ENCODE results near the gene UBE3D.
A peak's percentile ranks its signal among the peaks of the same experiment; 100 is the strongest.

Gene UBE3D

DNA sequence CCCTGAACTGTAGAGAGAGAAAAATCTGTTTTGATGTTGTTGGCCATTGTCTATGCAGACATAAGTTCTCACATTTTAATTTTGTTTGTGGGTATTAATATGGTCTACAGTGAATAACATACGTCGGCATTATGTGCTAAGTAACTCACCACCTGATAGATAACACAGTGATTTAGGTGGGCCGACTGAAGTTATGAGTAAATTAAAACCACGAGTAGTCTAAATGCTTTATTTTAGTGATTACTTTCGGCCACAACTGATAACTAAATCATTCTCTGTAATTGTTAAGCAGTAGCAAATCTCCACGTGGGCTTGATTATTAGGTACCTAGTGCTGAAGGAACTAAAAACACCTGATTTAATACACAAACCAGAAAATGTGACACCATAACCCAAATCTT, 3.0 kb upstream of the UBE3D start:
- Mint-ChIP-seq H3K9me3 (no peaks in the 10 kb centered on the region), H3K4me3 (peak overlapping the region; percentile 90), H3K36me3 (ENCODE audit: low read depth) (no peaks in the 10 kb centered on the region), H3K27me3 (no peaks in the 10 kb centered on the region), H3K27ac (peak overlapping the region; percentile 75), H3K4me1 (ENCODE audit: low read depth) (peaks cover 52% of the 10 kb centered on the region)

DNA sequence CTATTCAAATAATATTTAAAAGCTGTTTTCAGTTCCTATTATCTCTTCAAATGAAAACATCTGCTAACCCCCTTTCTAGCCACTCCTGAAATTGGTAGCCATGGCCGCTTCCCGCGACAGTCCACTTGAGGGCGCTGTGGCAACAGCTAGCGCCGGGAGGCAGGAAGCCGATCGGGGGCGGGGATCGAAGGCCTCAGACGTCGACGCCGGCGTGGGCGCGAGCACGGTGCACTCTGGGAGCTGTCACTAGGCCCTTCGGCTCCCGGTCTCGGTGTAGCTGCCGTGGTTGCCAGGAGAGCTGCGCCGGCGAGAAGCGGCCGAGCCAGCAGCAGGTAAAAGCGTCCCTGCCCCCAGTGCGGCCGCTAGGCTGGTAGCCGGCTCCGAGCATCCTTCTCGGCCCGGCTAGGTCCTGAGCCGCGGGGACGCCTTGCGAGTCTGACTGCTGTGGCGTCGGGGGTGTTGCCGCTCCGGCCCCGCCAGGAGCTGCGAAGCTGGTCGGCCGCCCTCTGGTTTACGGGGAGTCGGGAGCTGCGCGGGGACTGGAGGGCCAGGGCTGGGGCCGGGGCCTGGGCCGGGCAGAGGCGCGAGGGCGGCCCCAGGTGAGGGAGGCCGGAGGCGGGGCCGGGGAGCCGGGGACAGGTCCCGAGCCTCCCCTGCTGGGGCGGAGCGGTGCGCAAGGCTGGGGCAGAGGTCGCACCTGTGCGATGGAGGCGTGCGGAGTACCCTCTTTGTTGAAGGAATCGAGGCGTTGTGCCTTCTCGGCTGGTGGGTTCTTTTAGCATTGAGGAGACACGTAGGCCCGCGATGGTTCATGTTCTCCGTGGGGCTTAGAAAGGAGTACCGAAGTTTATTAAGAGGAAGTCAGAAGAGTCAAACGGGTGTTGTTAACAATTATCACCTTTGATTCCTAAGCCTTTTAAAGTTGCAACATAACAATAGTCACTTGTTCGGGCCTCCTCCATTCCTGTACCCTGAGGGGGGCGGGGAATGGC, 2.1 kb upstream of the UBE3D start, which contains the start of gene DOP1A:
DOP1A (plus strand) TSS at position 224 of the 992 bp plus-strand sequence. CDS start 29,307 bp downstream, outside the sequence.
- peak within 1 kb of the TSS; percentile 90 for H3K4me3 Mint-ChIP-seq
- no peaks in the 10 kb centered on the region for H3K27me3 Mint-ChIP-seq
- H3K9me3 Mint-ChIP-seq, result no peaks in the 10 kb centered on the region
- H3K27ac Mint-ChIP-seq, result peak within 1 kb of the TSS; percentile 75
- H3K36me3 Mint-ChIP-seq (ENCODE audit: low read depth), result peaks cover 2% of the 10 kb centered on the region
- peaks cover 51% of the 10 kb centered on the region for H3K4me1 Mint-ChIP-seq (ENCODE audit: low read depth)

DNA sequence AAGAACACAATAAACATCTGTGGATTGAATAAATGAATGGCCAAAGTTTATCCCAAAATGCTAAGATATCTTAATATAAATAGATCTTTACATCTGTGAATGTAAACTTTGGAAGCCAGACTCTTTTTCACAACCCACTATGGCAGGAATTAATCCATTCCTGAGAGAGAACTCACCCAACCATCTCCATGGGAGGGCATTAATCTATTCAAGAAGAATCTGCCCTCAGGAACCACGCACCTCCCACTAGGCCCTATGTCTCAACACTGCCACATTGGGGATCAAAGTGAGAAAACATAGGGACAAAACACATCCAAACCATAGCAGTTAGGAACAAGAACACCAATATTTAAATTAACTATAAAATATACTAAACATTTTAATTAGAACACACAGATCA, 3.4 kb downstream of the UBE3D start:
- H3K4me3 Mint-ChIP-seq, result no peak overlapping the region
- H3K36me3 Mint-ChIP-seq (ENCODE audit: low read depth), result peaks cover 37% of the 10 kb centered on the region
- H3K9me3 Mint-ChIP-seq, result no peaks in the 10 kb centered on the region
- H3K4me1 Mint-ChIP-seq (ENCODE audit: low read depth), result peaks cover 19% of the 10 kb centered on the region
- no peaks in the 10 kb centered on the region for H3K27me3 Mint-ChIP-seq
- no peak overlapping the region for H3K27ac Mint-ChIP-seq

DNA sequence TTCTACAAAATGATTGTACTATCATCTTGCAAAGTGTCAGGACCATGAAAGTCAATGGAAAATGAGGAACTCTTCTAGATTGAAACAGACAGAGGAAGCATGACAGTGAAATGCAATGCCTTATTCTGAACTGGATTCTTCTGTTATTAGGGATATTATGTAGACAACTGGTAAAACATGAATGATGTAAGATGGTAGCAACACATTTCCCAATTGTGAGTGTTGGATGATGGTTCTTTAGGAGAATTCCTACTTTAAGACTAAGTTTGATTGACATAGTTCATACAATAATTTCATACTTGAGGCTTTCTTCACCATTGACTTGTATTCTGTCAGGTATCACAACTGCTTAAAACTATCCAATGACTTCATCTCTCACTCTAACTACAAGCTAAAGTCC, 4.5 kb downstream of the UBE3D start:
- Mint-ChIP-seq H3K27me3 (no peaks in the 10 kb centered on the region), H3K9me3 (no peaks in the 10 kb centered on the region), H3K4me1 (ENCODE audit: low read depth) (peaks cover 18% of the 10 kb centered on the region), H3K27ac (no peak overlapping the region), H3K4me3 (no peak overlapping the region), H3K36me3 (ENCODE audit: low read depth) (peaks cover 45% of the 10 kb centered on the region)

DNA sequence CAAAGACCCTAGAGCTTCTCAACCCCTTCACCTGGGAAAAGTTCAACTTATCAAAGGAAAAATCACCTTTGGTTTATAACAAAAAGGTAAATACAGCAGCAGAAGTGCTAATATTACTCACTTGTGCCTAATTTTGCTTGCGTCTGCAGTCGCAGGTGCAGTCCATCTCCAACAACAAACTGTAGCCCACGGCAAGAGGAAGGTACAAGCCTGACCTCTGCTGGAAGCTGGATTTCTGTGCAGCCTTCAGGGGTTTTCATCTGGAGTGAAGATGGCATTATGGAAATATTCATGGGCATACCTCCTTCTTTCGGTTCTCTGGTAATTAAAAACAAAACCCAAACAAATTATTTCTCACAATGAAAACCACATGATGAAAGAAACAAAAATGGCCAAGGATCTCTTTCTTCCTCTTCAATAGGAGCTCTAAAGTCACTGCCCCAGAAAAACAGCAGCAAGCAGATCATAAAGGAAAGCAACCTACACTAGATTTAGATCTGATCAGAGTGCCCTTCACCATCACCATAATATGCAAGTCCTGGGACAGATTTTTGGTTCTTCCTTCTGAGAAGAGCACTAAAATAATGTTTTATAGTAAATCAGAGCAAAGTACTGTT, 7.8 kb downstream of the UBE3D start:
- Mint-ChIP-seq H3K9me3 (no peaks in the 10 kb centered on the region), H3K4me3 (no peak overlapping the region), H3K4me1 (ENCODE audit: low read depth) (peaks cover 3% of the 10 kb centered on the region), H3K27me3 (no peaks in the 10 kb centered on the region), H3K36me3 (ENCODE audit: low read depth) (peaks cover 66% of the 10 kb centered on the region), H3K27ac (no peak overlapping the region)

DNA sequence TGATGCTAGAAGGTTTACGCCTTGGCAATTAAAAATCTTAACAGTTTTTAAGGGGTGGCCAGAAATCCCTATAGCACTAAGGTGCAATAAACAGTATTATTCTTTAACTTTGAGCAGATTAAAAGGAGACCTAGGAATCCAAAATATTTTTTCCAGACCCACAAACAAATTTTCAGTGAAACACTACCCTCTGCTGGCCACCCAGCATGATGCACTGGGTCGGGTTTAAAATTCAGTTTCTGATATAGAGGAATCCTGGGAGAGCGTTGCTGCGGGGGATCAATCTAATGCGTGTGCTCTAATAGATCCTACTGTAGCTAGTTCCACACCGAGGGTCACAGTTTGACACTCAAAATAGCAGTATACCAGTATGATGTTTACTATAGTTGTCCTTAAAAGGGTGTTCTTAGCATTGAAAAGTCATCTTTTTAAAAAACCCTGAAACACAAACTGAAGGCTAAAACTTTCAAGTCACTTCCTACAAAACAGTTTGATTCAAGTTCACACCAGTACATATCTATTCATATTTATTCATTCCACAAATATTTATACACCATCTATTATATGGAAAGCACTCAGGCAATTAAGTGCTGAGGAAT, 10.2 kb downstream of the UBE3D start:
- Mint-ChIP-seq H3K27ac (no peak overlapping the region), H3K36me3 (ENCODE audit: low read depth) (peaks cover 61% of the 10 kb centered on the region), H3K4me1 (ENCODE audit: low read depth) (peaks cover 3% of the 10 kb centered on the region), H3K9me3 (no peaks in the 10 kb centered on the region), H3K27me3 (no peaks in the 10 kb centered on the region), H3K4me3 (no peak overlapping the region)

DNA sequence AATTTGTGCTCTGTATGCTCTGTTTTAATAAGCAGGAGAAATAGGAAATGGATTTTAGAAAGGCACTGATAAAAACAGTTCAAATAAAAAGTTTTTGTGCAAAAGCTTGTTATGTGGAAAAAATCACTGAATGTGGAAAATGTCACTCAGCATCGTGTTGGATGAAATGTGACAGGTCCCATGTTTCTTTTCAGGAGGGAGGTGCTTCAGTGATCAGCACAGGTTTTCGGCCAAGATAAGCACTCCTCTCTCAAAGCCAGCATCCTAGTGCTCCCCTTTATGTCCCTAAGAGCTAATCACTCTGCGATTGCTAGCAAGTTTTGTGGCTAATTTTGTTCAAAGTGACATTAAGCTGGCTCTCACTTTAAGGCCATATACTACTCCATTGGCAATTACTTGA, 12.0 kb downstream of the UBE3D start:
- H3K36me3 Mint-ChIP-seq (ENCODE audit: low read depth), result peaks cover 57% of the 10 kb centered on the region

DNA sequence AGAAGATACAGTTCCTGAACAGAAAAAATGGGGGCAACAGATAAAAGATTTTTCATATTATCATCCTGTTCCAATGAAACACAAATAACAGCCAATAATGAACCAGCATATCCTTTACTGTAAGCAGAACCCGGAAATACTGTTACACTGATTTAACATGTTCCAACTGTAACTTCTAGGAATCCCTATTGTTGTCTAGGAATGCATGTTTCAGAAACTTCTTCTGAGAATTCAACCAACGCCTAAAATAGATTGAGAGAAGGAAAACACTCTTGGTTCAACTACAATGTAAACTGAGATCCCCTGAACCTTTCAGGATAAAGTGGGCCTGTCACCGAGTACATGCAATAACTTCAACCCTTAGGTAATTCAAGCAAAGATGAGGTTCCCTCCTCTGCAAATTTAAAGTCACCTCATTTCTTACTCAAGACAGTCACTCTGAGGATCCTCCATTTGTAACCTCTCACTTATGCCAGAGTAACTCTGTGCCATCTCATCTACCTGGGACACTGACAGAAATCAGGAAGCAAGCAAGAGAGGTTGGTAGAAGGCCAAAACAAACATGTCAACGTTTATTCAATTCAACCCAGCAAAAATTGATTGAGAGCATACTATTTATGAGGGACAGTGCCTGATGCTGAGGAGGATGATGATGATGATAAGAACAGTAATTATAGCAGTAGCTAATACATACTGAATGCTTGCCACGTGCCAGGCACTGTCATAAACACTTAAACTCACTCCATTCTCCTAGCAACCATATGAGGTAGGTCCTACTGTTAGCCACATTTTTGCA, 14.1 kb downstream of the UBE3D start:
- Mint-ChIP-seq H3K9me3 (no peaks in the 10 kb centered on the region), H3K4me1 (ENCODE audit: low read depth) (peaks cover 3% of the 10 kb centered on the region), H3K4me3 (no peak overlapping the region), H3K36me3 (ENCODE audit: low read depth) (peaks cover 53% of the 10 kb centered on the region), H3K27ac (no peak overlapping the region), H3K27me3 (no peaks in the 10 kb centered on the region)

More for the DNA sequence above, 12.0 kb downstream of the UBE3D start:
- H3K4me3 Mint-ChIP-seq, result no peak overlapping the region
- no peaks in the 10 kb centered on the region for H3K9me3 Mint-ChIP-seq
- H3K27me3 Mint-ChIP-seq, result no peaks in the 10 kb centered on the region
- H3K27ac Mint-ChIP-seq, result no peak overlapping the region
- H3K4me1 Mint-ChIP-seq (ENCODE audit: low read depth), result peaks cover 3% of the 10 kb centered on the region

DNA sequence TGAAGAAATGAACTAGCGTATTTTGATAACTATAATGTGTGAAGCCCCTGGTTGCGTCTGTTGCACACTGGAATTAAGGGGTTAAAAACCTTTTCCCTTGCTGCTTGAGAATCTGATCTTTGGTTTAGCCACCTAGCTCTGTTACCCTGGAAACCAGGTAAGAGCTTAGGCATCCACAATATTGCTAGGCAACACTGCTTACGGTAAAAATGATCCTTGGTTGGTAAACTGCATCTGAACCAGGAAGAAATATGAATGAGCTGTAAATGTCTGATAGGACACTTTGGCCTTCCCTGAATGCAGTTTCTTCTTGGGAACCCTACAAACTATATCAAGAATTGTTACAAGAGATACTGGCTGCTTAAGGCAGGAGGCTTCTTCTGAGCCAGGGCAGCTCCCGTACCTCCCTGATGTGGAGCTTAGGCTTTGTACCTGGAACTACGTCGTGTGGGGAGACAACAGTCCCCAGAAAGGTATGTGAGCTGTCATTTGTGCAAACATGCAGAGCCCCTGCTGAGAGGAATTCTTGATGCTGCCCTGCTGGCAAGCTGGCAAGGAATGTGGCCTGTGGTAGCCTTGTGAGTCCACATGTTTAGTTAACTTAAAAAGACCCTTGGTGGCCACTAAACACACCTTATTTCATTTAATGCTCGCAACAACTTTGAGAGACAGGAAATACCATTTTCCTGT, 18.4 kb downstream of the UBE3D start:
- Mint-ChIP-seq H3K4me1 (ENCODE audit: low read depth) (no peaks in the 10 kb centered on the region), H3K36me3 (ENCODE audit: low read depth) (peaks cover 35% of the 10 kb centered on the region), H3K27me3 (no peaks in the 10 kb centered on the region), H3K27ac (no peak overlapping the region), H3K4me3 (no peak overlapping the region), H3K9me3 (no peaks in the 10 kb centered on the region)

DNA sequence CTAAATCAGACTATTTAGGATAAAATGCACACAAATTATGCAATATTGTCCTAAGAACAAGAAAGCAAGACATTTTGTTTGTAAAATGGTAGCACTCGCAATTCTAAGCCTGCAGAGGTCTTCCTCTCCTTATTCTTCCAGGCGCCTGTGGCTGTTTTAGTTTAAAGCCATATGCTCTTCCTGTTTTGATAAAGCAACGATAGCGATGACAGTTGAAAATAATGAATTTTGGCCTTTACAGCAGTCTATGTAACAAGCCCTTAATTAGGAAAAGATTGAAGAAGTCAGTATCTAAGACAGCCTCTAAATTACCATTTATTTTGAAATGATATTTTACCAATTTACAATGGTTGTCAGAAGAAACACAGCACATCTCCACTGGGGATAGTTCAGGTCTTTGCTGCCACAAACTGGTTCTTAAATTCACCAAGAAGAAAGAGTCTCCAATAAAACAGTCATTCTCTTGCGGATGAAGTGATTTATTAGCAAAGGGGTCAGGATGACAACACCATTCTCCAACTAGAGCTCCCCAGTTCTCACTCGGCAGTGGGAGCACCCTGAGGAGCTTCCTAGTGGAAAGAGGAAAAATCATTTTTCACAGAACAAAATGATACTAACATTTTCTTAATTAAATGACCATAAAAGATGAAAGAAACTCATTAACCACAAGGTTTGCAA, 21.4 kb downstream of the UBE3D start:
- H3K36me3 Mint-ChIP-seq (ENCODE audit: low read depth), result peaks cover 27% of the 10 kb centered on the region
- H3K27ac Mint-ChIP-seq, result no peak overlapping the region
- H3K27me3 Mint-ChIP-seq, result no peaks in the 10 kb centered on the region

DNA sequence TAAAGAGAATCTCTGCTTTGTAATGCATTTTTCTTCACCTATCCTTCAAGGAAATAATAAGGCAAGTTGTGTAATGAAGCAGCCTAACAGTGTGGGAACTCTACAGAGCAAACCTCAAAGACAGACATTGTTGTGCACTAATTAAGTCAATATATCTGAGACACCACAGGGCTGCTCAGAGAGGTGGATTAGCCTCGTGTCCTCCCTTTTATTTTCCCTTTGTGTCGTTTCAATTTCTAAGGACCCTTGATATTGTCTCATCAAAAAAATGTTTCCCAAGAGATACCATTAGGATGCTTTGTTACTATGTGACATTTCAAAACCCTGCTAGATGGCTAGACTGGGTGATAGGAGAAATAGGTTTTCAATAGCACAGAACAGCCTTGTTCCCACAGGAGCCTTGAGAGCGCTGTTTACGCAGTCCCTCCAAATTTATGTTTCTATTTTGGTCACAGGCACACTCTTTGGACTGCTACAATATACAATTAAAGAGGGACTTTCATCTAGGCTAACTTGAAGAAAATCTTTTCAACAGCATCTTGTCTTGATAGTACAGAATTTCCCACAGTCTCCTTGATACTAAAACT, 23.1 kb downstream of the UBE3D start:
- Mint-ChIP-seq H3K4me1 (ENCODE audit: low read depth) (no peaks in the 10 kb centered on the region), H3K9me3 (no peaks in the 10 kb centered on the region), H3K27me3 (no peaks in the 10 kb centered on the region), H3K27ac (no peak overlapping the region), H3K4me3 (no peak overlapping the region), H3K36me3 (ENCODE audit: low read depth) (peaks cover 29% of the 10 kb centered on the region)

More for the DNA sequence above, 21.4 kb downstream of the UBE3D start:
- H3K4me1 Mint-ChIP-seq (ENCODE audit: low read depth), result no peaks in the 10 kb centered on the region
- no peaks in the 10 kb centered on the region for H3K9me3 Mint-ChIP-seq
- no peak overlapping the region for H3K4me3 Mint-ChIP-seq

DNA sequence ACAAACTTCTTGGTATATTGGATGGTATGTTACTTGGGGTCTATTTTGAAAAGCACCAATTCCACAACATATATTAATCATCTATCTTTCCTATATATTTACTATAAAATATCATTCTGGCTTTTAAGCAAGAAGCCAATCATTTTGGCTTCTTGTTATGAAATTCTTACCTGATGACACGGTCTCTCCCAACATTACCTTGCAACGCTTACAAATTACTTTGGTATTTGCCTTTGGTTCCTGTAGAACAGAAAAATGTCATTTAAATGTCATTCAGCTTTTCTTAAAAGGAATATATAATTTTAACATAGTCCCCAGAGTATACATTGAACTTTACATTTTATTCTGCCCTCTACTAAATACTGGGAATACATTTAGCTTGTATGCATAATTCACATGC, 27.4 kb downstream of the UBE3D start:
- Mint-ChIP-seq H3K27ac (no peak overlapping the region), H3K27me3 (no peaks in the 10 kb centered on the region), H3K4me1 (ENCODE audit: low read depth) (no peaks in the 10 kb centered on the region), H3K9me3 (peaks cover 6% of the 10 kb centered on the region), H3K36me3 (ENCODE audit: low read depth) (peaks cover 49% of the 10 kb centered on the region), H3K4me3 (no peak overlapping the region)

DNA sequence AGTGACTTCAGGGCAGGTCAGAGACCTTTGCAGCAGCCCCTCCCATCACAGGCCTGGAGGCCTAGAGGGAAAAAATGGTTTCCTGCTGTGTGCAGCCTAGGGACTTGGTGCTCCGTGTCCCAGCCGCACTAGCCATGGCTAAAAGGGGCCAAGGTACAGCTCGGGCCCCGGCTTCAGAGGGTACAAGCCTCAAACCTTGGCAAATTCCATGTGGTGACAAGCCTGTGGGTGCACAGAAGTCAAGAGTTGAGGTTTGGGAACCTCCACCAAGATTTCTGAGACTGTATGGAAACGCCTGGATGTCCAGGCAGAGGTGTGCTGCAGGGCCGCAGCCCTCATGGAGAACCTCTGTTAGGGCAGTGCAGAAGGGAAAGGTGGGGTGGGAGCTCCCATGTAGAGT, 34.0 kb downstream of the UBE3D start:
- no peak overlapping the region for H3K27ac Mint-ChIP-seq
- H3K4me1 Mint-ChIP-seq (ENCODE audit: low read depth), result no peaks in the 10 kb centered on the region
- no peak overlapping the region for H3K4me3 Mint-ChIP-seq
- peaks cover 11% of the 10 kb centered on the region for H3K9me3 Mint-ChIP-seq
- H3K27me3 Mint-ChIP-seq, result no peaks in the 10 kb centered on the region
- H3K36me3 Mint-ChIP-seq (ENCODE audit: low read depth), result peaks cover 74% of the 10 kb centered on the region

Data from stimulated activated naive CD8-positive, alpha-beta T cell treated with anti-CD3 and anti-CD28 coated beads, Interleukin-15, Interleukin-2, amounts not matched to agents 100 ng/mL and 50 ng/mL, for 24 hours (primary cell).